NT2/D1 (cell line): ENCODE data around the gene TSR1.

Experiments used
- SUZ12 ChIP-seq: IDR thresholded peaks from 2 replicates; pipeline ENCODE4 v1.6.1; 2011; ENCODE audit not compliant: insufficient read length, insufficient read depth; ENCODE audit errors: extremely low read depth
- ZNF274 ChIP-seq: IDR thresholded peaks from 2 replicates; pipeline ENCODE4 v1.6.1; 2011; ENCODE audit warnings: mild to moderate bottlenecking, low read depth, low read length

DNA sequence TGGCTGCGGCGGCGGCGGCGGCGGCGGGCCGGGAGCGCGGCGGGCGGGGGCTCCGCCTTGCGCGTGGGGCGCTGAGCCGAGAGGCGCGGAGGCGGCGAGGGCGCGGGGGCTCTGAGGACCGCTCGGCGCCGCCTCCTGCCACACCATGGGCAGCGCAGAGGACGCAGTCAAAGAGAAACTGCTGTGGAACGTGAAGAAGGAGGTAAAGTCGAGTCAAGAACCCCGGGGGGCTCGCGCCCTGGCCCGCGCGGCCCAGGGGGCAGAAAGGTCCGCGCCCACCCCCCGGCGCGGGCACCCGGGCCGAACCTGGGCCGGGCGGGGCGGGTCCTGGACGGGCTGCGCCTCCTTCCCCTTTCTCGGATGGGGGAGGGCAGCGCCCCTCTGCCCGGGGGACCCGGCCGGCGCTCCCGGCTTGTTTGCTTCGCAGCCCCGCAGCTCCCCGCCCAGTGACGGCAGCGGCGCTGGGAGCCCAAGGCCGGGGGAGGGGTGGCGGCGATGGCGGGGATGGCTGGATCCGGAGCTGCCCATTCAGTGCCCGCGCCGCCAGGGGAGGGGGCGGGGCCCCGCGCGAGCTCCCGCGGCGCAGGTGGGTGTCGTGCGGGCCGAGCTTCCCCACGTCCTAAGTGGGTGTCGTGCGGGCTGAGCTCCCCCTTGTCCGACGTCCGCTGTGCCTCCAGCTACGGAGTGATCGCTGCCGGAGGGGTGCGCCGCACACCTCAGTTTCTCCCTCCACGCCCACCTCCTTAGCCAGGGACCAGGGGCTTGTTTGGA, 1.5 kb upstream of the TSR1 start:
- TF ChIP-seq SUZ12, result no peak
- TF ChIP-seq ZNF274, result no peak
